Kidney (tissue), 14 donors: ENCODE results near the gene DHRS7B. TPM values are rescaled to one million over a fixed set of nuclear protein-coding genes. Genes with fewer than 3 reads are reported as not detected.

Experiments
- DNase-seq, 5 donors: peaks; one replicate each; pipeline ENCODE4 v3.0.0-alpha.2; 2013 to 2020
- FAIRE-seq: peaks from 2 replicates; lab custom pipeline; 2012; peaks lifted over from hg19 to GRCh38; lab: Jason Lieb, UNC
- H3K27ac ChIP-seq, 2 donors: one replicate each; pipeline ENCODE4 v1.7.0; 2013; ENCODE audit warnings: low read depth in 2 of 2, low read length in 2 of 2, inconsistent platforms in 1 of 2
- H3K27me3 ChIP-seq: one replicate; pipeline ENCODE4 v1.7.1; 2013; ENCODE audit warnings: low read length, inconsistent platforms; ENCODE audit not compliant: control insufficient read depth, insufficient read depth
- H3K36me3 ChIP-seq, 3 donors: one replicate each; pipeline versions ENCODE4 v1.7.0 to v1.7.1; 2013; ENCODE audit warnings: low read length in 3 of 3, control low read depth in 1 of 3, inconsistent platforms in 1 of 3; ENCODE audit not compliant: insufficient read depth in 3 of 3, control insufficient read depth in 2 of 3
- H3K4me1 ChIP-seq, 3 donors: one replicate each; pipeline versions ENCODE4 v1.7.0 to v1.7.1; 2013; ENCODE audit warnings: low read length in 3 of 3, inconsistent platforms in 1 of 3, low read depth in 1 of 3; ENCODE audit not compliant: control insufficient read depth in 2 of 3, insufficient read depth in 2 of 3
- H3K4me3 ChIP-seq, 3 donors: one replicate each; pipeline versions ENCODE4 v1.7.0 to v1.8.1; 2013; ENCODE audit warnings: low read length in 3 of 3, control low read depth in 1 of 3, inconsistent platforms in 1 of 3
- H3K9ac ChIP-seq, 3 donors: one replicate each; pipeline versions ENCODE4 v1.7.0 to v1.7.1; 2013; ENCODE audit warnings: low read length in 3 of 3, control low read depth in 1 of 3, inconsistent platforms in 1 of 3
- H3K9me3 ChIP-seq, 3 donors: one replicate each; pipeline versions ENCODE4 v1.7.0 to v1.7.1; 2013; ENCODE audit warnings: low read length in 3 of 3, control low read depth in 1 of 3, inconsistent platforms in 1 of 3; ENCODE audit not compliant: control insufficient read depth in 2 of 3, insufficient read depth in 1 of 3
- CTCF ChIP-seq: IDR thresholded peaks from 3 replicates; pipeline ENCODE4 v1.5.1; 2012; ENCODE audit warnings: mild to moderate bottlenecking, moderate library complexity, borderline replicate concordance; ENCODE audit not compliant: insufficient read depth; ENCODE audit errors: extremely low read depth
- intact Hi-C: fragments of 100-400 bp; cut with DNase I; formaldehyde crosslinking; loops from one replicate; pipeline ENCODE4 v1.11.1; 2022
- polyA plus RNA-seq: library from polyadenylated mRNA; stranded (reverse); fragments of 350-450 nt; fragmentation: Illumina TruSeq; extraction: RNeasy Lipid Tissue Mini Kit (QIAGEN cat#74804); gene quantifications from one replicate; pipeline ENCODE4 v1.2.3, GENCODE V29; 2014; ENCODE audit warnings: low read depth, low replicate concordance; ENCODE audit not compliant: insufficient read depth
- total RNA-seq: library from RNA; stranded (reverse); fragmentation: NEBNext Ultra II Directional; extraction: Animal tissue kit (Norgen Biotek cat#: 25700); gene quantifications from one replicate; pipeline ENCODE4 v1.2.1, GENCODE V29; 2021
- donor health status: control.
- donor health status: control.
- donor health status: control.
- donor health status: control.
- donor health status: control.
- donor health status: DM: yes; HTN: yes; CAD: no.
- donor health status: Normal renal cell carcinoma (clear cell type).

Gene DHRS7B
- total and polyA plus RNA-seq, 2 donors from 2014 or later = 19.9 to 58.8 TPM

- intact Hi-C loops = no loop called here
- no peak for TF ChIP-seq CTCF
- H3K4me3 ChIP-seq = no peak overlapping the region
- DNase-seq (no peak), FAIRE-seq (no peak)
- no peak overlapping the region for H3K9ac ChIP-seq
- no peak overlapping the region for H3K27ac ChIP-seq
- no peaks in the 10 kb centered on the region for H3K36me3 ChIP-seq
- no peaks in the 10 kb centered on the region for H3K4me1 ChIP-seq
- H3K9me3 ChIP-seq = peaks cover 0 to 6% (median 0%) of the 10 kb centered on the region in 3 donors
- no peaks in the 10 kb centered on the region for H3K27me3 ChIP-seq
Observed at GRCh38 chr17:21235921-21236320, 109.2 kb downstream of the DHRS7B start.

- Histone ChIP-seq H3K9me3 (no peaks in the 10 kb centered on the region), H3K4me3 (no peak overlapping the region), H3K27ac (no peak overlapping the region), H3K36me3 (no peaks in the 10 kb centered on the region), H3K27me3 (no peaks in the 10 kb centered on the region), H3K9ac (no peak overlapping the region), H3K4me1 (peaks cover 0 to 14% (median 11%) of the 10 kb centered on the region in 3 donors)
- intact Hi-C loops = no loop called here
- peak; percentile 27 for TF ChIP-seq CTCF
- no peak for FAIRE-seq
- DNase-seq = peak in 2 of 5 donors; percentile 24 to 50
Observed at GRCh38 chr17:21239680-21240368, 113.1 kb downstream of the DHRS7B start.

GRCh38 chr17:21240369-21241055, 113.7 kb downstream of the DHRS7B start:
- no peak overlapping the region for H3K4me3 ChIP-seq
- peaks cover 0 to 14% (median 11%) of the 10 kb centered on the region in 3 donors for H3K4me1 ChIP-seq
- H3K36me3 ChIP-seq = no peaks in the 10 kb centered on the region
- H3K27ac ChIP-seq = no peak overlapping the region
- intact Hi-C loops = no loop called here
- TF ChIP-seq CTCF = no peak
- H3K27me3 ChIP-seq = no peaks in the 10 kb centered on the region
- no peaks in the 10 kb centered on the region for H3K9me3 ChIP-seq
- H3K9ac ChIP-seq = no peak overlapping the region
- DNase-seq (peak; percentile 42 to 85 (median 58)), FAIRE-seq (no peak)

Other genes starting within 250 kb of the DHRS7B start
- 176 TPM for gene USP22, start 84.0 kb upstream of the DHRS7B start, total RNA-seq
- 47.8 TPM for gene USP22, start 84.0 kb upstream of the DHRS7B start, polyA plus RNA-seq
- 17.4 TPM for gene TMEM11, start 87.2 kb downstream of the DHRS7B start, total RNA-seq
- gene TMEM11, start 87.2 kb downstream of the DHRS7B start, polyA plus RNA-seq = 34.2 TPM
- 14.2 TPM for gene NATD1, start 126.4 kb downstream of the DHRS7B start, total RNA-seq
- 5.0 TPM for gene NATD1, start 126.4 kb downstream of the DHRS7B start, polyA plus RNA-seq
- gene MAP2K3, start 157.7 kb downstream of the DHRS7B start, total RNA-seq = 44.0 TPM
- gene MAP2K3, start 157.7 kb downstream of the DHRS7B start, polyA plus RNA-seq = 40.1 TPM
- gene KCNJ12, start 249.4 kb downstream of the DHRS7B start, total RNA-seq = 3.1 TPM
- 3.4 TPM for gene KCNJ12, start 249.4 kb downstream of the DHRS7B start, polyA plus RNA-seq